IMR-90 (cell line): ENCODE results near the gene UBA5. TPM values are rescaled to one million over a fixed set of nuclear protein-coding genes. Genes with fewer than 3 reads are reported as not detected.

ENCODE experiments used
- ATAC-seq: fragments of 200-7000 bp; cut with Tn5 transposase; 2 replicates; pipeline ENCODE4 v1.9.1; 2020; ENCODE audit warnings: low read depth, mild to moderate bottlenecking, moderate library complexity
- BruUV-seq: library from RNA; stranded (reverse); fragments of 400-500 nt; replicated peaks from 2 replicates; lab custom pipeline; 2021; lab: Mats Ljungman, UMichigan
- CTCF ChIA-PET: fragments of 300-600 bp; formaldehyde crosslinking; extraction: SDS; loops from one replicate; lab custom pipeline; 2021; ENCODE audit warnings: antibody characterized with exemption; lab: Yijun Ruan, JAX
- POLR2A ChIA-PET: fragments of 300-600 bp; sonication (Branson Sonifier 250); formaldehyde crosslinking; loops from one replicate; lab custom pipeline; 2022; ENCODE audit warnings: antibody characterized with exemption; ENCODE audit not compliant: unreplicated experiment; lab: Charles Lee
- DNase-seq: peaks from one replicate; pipeline ENCODE4 v3.0.0; 2013
- H2AFZ ChIP-seq: replicated peaks from 2 replicates; pipeline ENCODE3; 2013; ENCODE audit warnings: low read length, mild to moderate bottlenecking; ENCODE audit not compliant: poor library complexity
- H2AK5ac ChIP-seq: 2 replicates; pipeline ENCODE4 v1.6.1; 2013; ENCODE audit warnings: low read depth, low read length, inconsistent platforms
- H2AK9ac ChIP-seq: replicated peaks from 2 replicates; pipeline ENCODE3; 2013; ENCODE audit warnings: mild to moderate bottlenecking, low read depth, low read length, moderate library complexity; ENCODE audit not compliant: poor library complexity
- H2BK120ac ChIP-seq: 2 replicates; pipeline ENCODE4 v1.6.1; 2013; ENCODE audit warnings: low read depth, low read length, inconsistent platforms
- H2BK15ac ChIP-seq: 3 replicates; pipeline ENCODE4 v1.6.1; 2013; ENCODE audit warnings: low read depth, low read length, inconsistent platforms
- H2BK20ac ChIP-seq: 2 replicates; pipeline ENCODE4 v1.6.1; 2013; ENCODE audit warnings: low read depth, mild to moderate bottlenecking, inconsistent platforms, low read length, moderate library complexity
- H2BK5ac ChIP-seq: 2 replicates; pipeline ENCODE4 v1.6.1; 2013; ENCODE audit warnings: mild to moderate bottlenecking, low read depth, low read length, inconsistent platforms; ENCODE audit not compliant: poor library complexity, severe bottlenecking
- H3K14ac ChIP-seq: replicated peaks from 2 replicates; pipeline ENCODE4 v1.6.1; 2013; ENCODE audit warnings: low read depth, low read length, inconsistent platforms
- H3K18ac ChIP-seq: 2 replicates; pipeline ENCODE4 v1.6.1; 2013; ENCODE audit warnings: low read depth, low read length, control low read depth
- H3K23ac ChIP-seq: 2 replicates; pipeline ENCODE4 v1.6.1; 2013; ENCODE audit warnings: low read depth, low read length, inconsistent platforms
- H3K27ac ChIP-seq: 2 replicates; pipeline ENCODE4 v1.5.1; 2013; ENCODE audit warnings: mild to moderate bottlenecking, control low read depth, low read length; ENCODE audit not compliant: insufficient read depth
- H3K27me3 ChIP-seq: 2 replicates; pipeline ENCODE4 v1.6.1; 2013; ENCODE audit warnings: low read length; ENCODE audit not compliant: control insufficient read depth, insufficient read depth
- H3K36me3 ChIP-seq: 2 replicates; pipeline ENCODE4 v1.6.1; 2013; ENCODE audit warnings: low read length, mixed read lengths; ENCODE audit not compliant: control insufficient read depth, insufficient read depth
- H3K4ac ChIP-seq: 2 replicates; pipeline ENCODE4 v1.6.1; 2013; ENCODE audit warnings: low read depth, low read length, inconsistent platforms
- H3K4me1 ChIP-seq: 2 replicates; pipeline ENCODE4 v1.6.1; 2013; ENCODE audit warnings: low read length, mixed read lengths; ENCODE audit not compliant: control insufficient read depth, insufficient read depth
- H3K4me2 ChIP-seq: 2 replicates; pipeline ENCODE4 v1.6.1; 2013; ENCODE audit warnings: low read depth, mild to moderate bottlenecking, control low read depth, low read length, moderate library complexity
- H3K4me3 ChIP-seq: 2 replicates; pipeline ENCODE4 v1.5.1; 2013; ENCODE audit warnings: low read depth, mild to moderate bottlenecking, control low read depth, low read length, moderate library complexity; ENCODE audit not compliant: insufficient read depth
- H3K56ac ChIP-seq: 2 replicates; pipeline ENCODE4 v1.6.1; 2013; ENCODE audit warnings: low read length, inconsistent platforms; ENCODE audit not compliant: insufficient read depth; ENCODE audit errors: extremely low read depth
- H3K79me1 ChIP-seq, 2 experiments: 2 replicates each; pipeline ENCODE4 v1.6.1; 2013; ENCODE audit warnings: low read length in 2 of 2, inconsistent platforms in 1 of 2, low read depth in 1 of 2
- H3K9ac ChIP-seq: 2 replicates; pipeline ENCODE4 v1.6.1; 2013; ENCODE audit warnings: low read depth, low read length, control low read depth
- H3K9me1 ChIP-seq: 2 replicates; pipeline ENCODE4 v1.6.1; 2013; ENCODE audit warnings: low read length, inconsistent platforms; ENCODE audit not compliant: insufficient read depth
- H3K9me3 ChIP-seq: 2 replicates; pipeline ENCODE4 v1.6.1; 2013; ENCODE audit warnings: low read length; ENCODE audit not compliant: control insufficient read depth, insufficient read depth
- H4K20me1 ChIP-seq: 2 replicates; pipeline ENCODE4 v1.6.1; 2013; ENCODE audit warnings: low read length, inconsistent platforms; ENCODE audit not compliant: insufficient read depth
- H4K5ac ChIP-seq: 2 replicates; pipeline ENCODE4 v1.6.1; 2013; ENCODE audit warnings: mild to moderate bottlenecking, low read depth, low read length, control low read depth
- H4K8ac ChIP-seq, 2 experiments: 2 replicates each; pipeline ENCODE4 v1.6.1; 2013; ENCODE audit warnings: low read depth in 2 of 2, low read length in 2 of 2, control low read depth in 1 of 2, inconsistent platforms in 1 of 2
- H4K91ac ChIP-seq: 2 replicates; pipeline ENCODE4 v1.6.1; 2013; ENCODE audit warnings: low read depth, low read length, inconsistent platforms; ENCODE audit not compliant: insufficient read depth
- BHLHE40 ChIP-seq: fragments of 150-350 bp; IDR thresholded peaks from 2 replicates; pipeline ENCODE4 v1.6.1; 2016; ENCODE audit warnings: mild to moderate bottlenecking, low read depth, low read length
- CEBPB ChIP-seq: IDR thresholded peaks from 2 replicates; pipeline ENCODE4 v1.6.1; 2012; ENCODE audit warnings: low read depth, low read length, improper control_type of control experiment
- CTCF ChIP-seq: conservative IDR thresholded peaks from 2 replicates; pipeline ENCODE4 v1.5.1; 2012; ENCODE audit warnings: mild to moderate bottlenecking, low read depth, low read length, improper control_type of control experiment
- FOS ChIP-seq: fragments of 150-350 bp; IDR thresholded peaks from 2 replicates; pipeline ENCODE4 v1.6.1; 2016; ENCODE audit warnings: low read depth, low read length
- MAFK ChIP-seq: IDR thresholded peaks from 2 replicates; pipeline ENCODE4 v1.6.1; 2012; ENCODE audit warnings: low read depth, low read length, improper control_type of control experiment
- MAZ ChIP-seq: IDR thresholded peaks from 2 replicates; pipeline ENCODE4 v1.6.1; 2012; ENCODE audit warnings: low read depth, mild to moderate bottlenecking, low read length, improper control_type of control experiment, moderate library complexity, borderline replicate concordance
- MXI1 ChIP-seq: IDR thresholded peaks from 2 replicates; pipeline ENCODE4 v1.6.1; 2012; ENCODE audit warnings: low read depth, mild to moderate bottlenecking, low read length, moderate library complexity, borderline replicate concordance
- NFE2L2 ChIP-seq: fragments of 150-350 bp; IDR thresholded peaks from 2 replicates; pipeline ENCODE4 v1.6.1; 2016; ENCODE audit warnings: low read depth, mild to moderate bottlenecking, low read length
- POLR2A ChIP-seq: IDR thresholded peaks from 2 replicates; pipeline ENCODE4 v1.6.1; 2012; ENCODE audit warnings: mild to moderate bottlenecking, low read depth, low read length
- RAD21 ChIP-seq: IDR thresholded peaks from 2 replicates; pipeline ENCODE4 v1.6.1; 2012; ENCODE audit warnings: low read length, improper control_type of control experiment
- RCOR1 ChIP-seq: IDR thresholded peaks from 2 replicates; pipeline ENCODE4 v1.6.1; 2012; ENCODE audit warnings: mild to moderate bottlenecking, low read length, improper control_type of control experiment; ENCODE audit not compliant: insufficient replicate concordance
- SMC3 ChIP-seq: fragments of 150-350 bp; IDR thresholded peaks from 2 replicates; pipeline ENCODE4 v1.6.1; 2016; ENCODE audit warnings: low read depth, mild to moderate bottlenecking, antibody characterized with exemption, low read length, moderate library complexity
- WGBS, 2 experiments: methylation state at CpG; one replicate each; pipeline versions ENCODE4 v1.1.5 to v1.1.7; 2013; ENCODE audit warnings: missing lambda C conversion rate in 2 of 2; ENCODE audit not compliant: insufficient read length in 1 of 2; ENCODE audit errors: extremely low coverage in 2 of 2; 5-methylcytosine and 5-hydroxymethylcytosine counted together
- dilution Hi-C: fragments of 300-500 bp; cut with HindIII; formaldehyde crosslinking; loops from one replicate; pipeline ENCODE4 v1.14.3; 2018; ENCODE audit warnings: low sequenced_read_pairs; ENCODE audit not compliant: unreplicated experiment
- in situ Hi-C: fragments of 300-500 bp; cut with MboI; formaldehyde crosslinking; loops from 3 replicates; pipeline ENCODE4 v1.14.3; 2019; ENCODE audit warnings: low sequenced_read_pairs, inconsistent platforms, mixed read lengths
- intact Hi-C: fragments of 100-400 bp; cut with micrococcal nuclease; formaldehyde crosslinking; loops from 2 replicates; pipeline ENCODE4 v1.10.0; 2022
- polyA plus RNA-seq, 3 experiments: library from polyadenylated mRNA; depleted of rRNA; stranded (reverse); fragments of >200 nt; gene quantifications; 2 replicates each; pipeline ENCODE4 v1.2.3, GENCODE V29; 2012; ENCODE audit warnings: low replicate concordance in 1 of 3
- total RNA-seq: library from RNA; depleted of rRNA; stranded (reverse); fragments of >200 nt; gene quantifications from 2 replicates; pipeline ENCODE4 v1.2.3, GENCODE V29; 2012
- TF ChIP-seq, protein P1 (sequence below): fragments of 150-350 bp; IDR thresholded peaks from 2 replicates; pipeline ENCODE4 v1.6.1; 2017; ENCODE audit warnings: mild to moderate bottlenecking, antibody characterized with exemption, low read length, low read depth
- TF ChIP-seq, protein P2 (sequence below): fragments of 150-350 bp; IDR thresholded peaks from 2 replicates; pipeline ENCODE4 v1.6.1; 2016; ENCODE audit warnings: low read depth, mild to moderate bottlenecking, low read length, moderate library complexity, borderline replicate concordance

Gene UBA5
- total and polyA plus RNA-seq, 2 of the 4 experiments (the other 2 are of a cell fraction): 20.3 to 30.4 TPM

DNA sequence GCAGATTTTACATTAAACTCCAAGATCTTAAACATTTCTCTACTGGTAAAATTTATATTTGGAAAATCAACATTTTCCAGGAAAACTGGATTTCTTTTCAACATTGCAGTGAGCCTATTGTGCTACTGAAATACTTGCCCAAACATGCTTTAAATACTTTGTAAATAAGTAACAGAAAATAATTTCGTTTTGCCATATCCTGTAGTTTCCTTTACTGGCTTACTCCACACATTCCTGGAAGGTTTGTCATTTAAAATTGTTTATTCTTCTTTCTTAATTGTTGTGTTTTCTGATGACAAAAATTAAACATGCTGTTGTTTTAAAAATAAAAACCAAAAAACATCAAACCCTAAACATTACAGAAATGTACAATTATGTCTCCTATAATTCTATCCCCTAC is 22.5 kb upstream of the UBA5 start:
- Histone ChIP-seq H2BK120ac (peak overlapping the region; percentile 98; the same call in 1 of the 2 replicates), H3K27me3 (no peaks in the 10 kb centered on the region), H2AK9ac (no peak overlapping the region), H2AK5ac (no peak overlapping the region), H3K56ac (peak overlapping the region; percentile 91), H4K5ac (peak overlapping the region; percentile 100), H3K23ac (no peak overlapping the region; the same call in 1 of the 2 replicates), H3K4me1 (peaks cover 9% of the 10 kb centered on the region), H3K79me1 (peaks cover 0 to 10% of the 10 kb centered on the region in 2 experiments; a peak in 1 of 4 replicates), H3K9ac (0 out of 2 replicates have a peak overlapping the region, but pooled peaks have one; percentile 34), H4K8ac (peak overlapping the region; percentile 66 to 92; a peak in 2 of 4 replicates), H2BK20ac (peak overlapping the region; percentile 97), H3K4me3 (no peak overlapping the region), H3K4me2 (peak overlapping the region; percentile 76; the same call in 1 of the 2 replicates), H2AFZ (no peak overlapping the region), H3K36me3 (peaks cover 3% of the 10 kb centered on the region; the same call in 1 of the 2 replicates), H3K27ac (peak overlapping the region; percentile 83; the same call in 1 of the 2 replicates), H4K20me1 (no peaks in the 10 kb centered on the region), H2BK15ac (no peak overlapping the region), H3K18ac (peak overlapping the region; percentile 99), H4K91ac (peak overlapping the region; percentile 85; the same call in 1 of the 2 replicates), H2BK5ac (peak overlapping the region; percentile 95), H3K14ac (peak overlapping the region; percentile 88; the same call in 1 of the 2 replicates), H3K9me1 (no peaks in the 10 kb centered on the region; the same call in 1 of the 2 replicates), H3K4ac (peak overlapping the region; percentile 81; the same call in 1 of the 2 replicates), H3K9me3 (no peaks in the 10 kb centered on the region)
- BruUV-seq: no TSS peak
- ATAC-seq (peak; percentile 82), DNase-seq (peak; percentile 49)
- WGBS, 2 experiments: no CpG with 5 or more reads among the region's 1 CpG
- in situ Hi-C loops: loop anchor here (25.0 kb wide), 1 partner anchor 375 kb away; no protein-coding TSS in a partner anchor
- POLR2A ChIA-PET: no interaction called here
- CTCF ChIA-PET: no interaction called here
- dilution Hi-C loops: loop anchor here (25.0 kb wide), 1 partner anchor 100 kb away; no protein-coding TSS in a partner anchor
- intact Hi-C loops: loop anchor here (2.0 kb wide), 1 partner anchor 33 kb away; no protein-coding TSS in a partner anchor
- TF ChIP-seq NFE2L2 (no peak), RCOR1 (no peak), FOS (no peak), BHLHE40 (no peak), SMC3 (no peak), MAFK (no peak), MAZ (no peak), CTCF (no peak), RAD21 (no peak), CEBPB (no peak), POLR2A (no peak), MXI1 (no peak)
- TF ChIP-seq, protein P1, sequence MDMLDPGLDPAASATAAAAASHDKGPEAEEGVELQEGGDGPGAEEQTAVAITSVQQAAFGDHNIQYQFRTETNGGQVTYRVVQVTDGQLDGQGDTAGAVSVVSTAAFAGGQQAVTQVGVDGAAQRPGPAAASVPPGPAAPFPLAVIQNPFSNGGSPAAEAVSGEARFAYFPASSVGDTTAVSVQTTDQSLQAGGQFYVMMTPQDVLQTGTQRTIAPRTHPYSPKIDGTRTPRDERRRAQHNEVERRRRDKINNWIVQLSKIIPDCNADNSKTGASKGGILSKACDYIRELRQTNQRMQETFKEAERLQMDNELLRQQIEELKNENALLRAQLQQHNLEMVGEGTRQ: no peak
- TF ChIP-seq, protein P2, sequence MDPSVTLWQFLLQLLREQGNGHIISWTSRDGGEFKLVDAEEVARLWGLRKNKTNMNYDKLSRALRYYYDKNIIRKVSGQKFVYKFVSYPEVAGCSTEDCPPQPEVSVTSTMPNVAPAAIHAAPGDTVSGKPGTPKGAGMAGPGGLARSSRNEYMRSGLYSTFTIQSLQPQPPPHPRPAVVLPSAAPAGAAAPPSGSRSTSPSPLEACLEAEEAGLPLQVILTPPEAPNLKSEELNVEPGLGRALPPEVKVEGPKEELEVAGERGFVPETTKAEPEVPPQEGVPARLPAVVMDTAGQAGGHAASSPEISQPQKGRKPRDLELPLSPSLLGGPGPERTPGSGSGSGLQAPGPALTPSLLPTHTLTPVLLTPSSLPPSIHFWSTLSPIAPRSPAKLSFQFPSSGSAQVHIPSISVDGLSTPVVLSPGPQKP: no peak
